Measurements from ENCODE around the gene PCA3. TPM values are rescaled to one million over a fixed set of nuclear protein-coding genes. Genes with fewer than 3 reads are reported as not detected.
"Not testable (repeated sequence)": the region's sequence is repeated elsewhere in the genome, so short reads cannot be mapped to it uniquely, and the experiment has no call there.

Gene PCA3
- polyA plus RNA-seq, 1 donor: 0.97 TPM

- H3K9me3 ChIP-seq (ENCODE audit: control insufficient read depth, low read depth, low read length): no peaks in the 10 kb centered on the region
- H3K4me3 ChIP-seq (ENCODE audit: low read length): no peak overlapping the region
- no peaks in the 10 kb centered on the region for H3K36me3 ChIP-seq (ENCODE audit: control insufficient read depth, insufficient read depth, low read length)
- no peak for DNase-seq
- H3K4me1 ChIP-seq (ENCODE audit: control insufficient read depth, insufficient read depth, low read length): no peaks in the 10 kb centered on the region
- H3K27ac ChIP-seq (ENCODE audit: low read length): no peak overlapping the region
- no CpG with 5 or more reads among the region's 6 CpGs for WGBS (ENCODE audit: insufficient coverage, low lambda C conversion rate)
- H3K27me3 ChIP-seq (ENCODE audit: control insufficient read depth, insufficient read depth, low read length): no peaks in the 10 kb centered on the region
Observed at GRCh38 chr9:76730801-76731200, 33.4 kb upstream of the PCA3 start.

GRCh38 chr9:76732341-76732958 is 31.8 kb upstream of the PCA3 start:
- no peak overlapping the region for H3K27ac ChIP-seq (ENCODE audit: low read length)
- H3K4me3 ChIP-seq (ENCODE audit: low read length): no peak overlapping the region
- H3K9me3 ChIP-seq (ENCODE audit: control insufficient read depth, low read depth, low read length): no peaks in the 10 kb centered on the region
- no peaks in the 10 kb centered on the region for H3K4me1 ChIP-seq (ENCODE audit: control insufficient read depth, insufficient read depth, low read length)
- WGBS (ENCODE audit: insufficient coverage, low lambda C conversion rate): 80% methylated on average over 1 of the region's 3 CpGs
- DNase-seq: no peak
- H3K36me3 ChIP-seq (ENCODE audit: control insufficient read depth, insufficient read depth, low read length): no peaks in the 10 kb centered on the region
- H3K27me3 ChIP-seq (ENCODE audit: control insufficient read depth, insufficient read depth, low read length): no peaks in the 10 kb centered on the region

- no CpG with 5 or more reads among the region's 1 CpG for WGBS (ENCODE audit: insufficient coverage, low lambda C conversion rate)
- Histone ChIP-seq H3K4me1 (ENCODE audit: control insufficient read depth, insufficient read depth, low read length) (no peaks in the 10 kb centered on the region), H3K27me3 (ENCODE audit: control insufficient read depth, insufficient read depth, low read length) (no peaks in the 10 kb centered on the region), H3K27ac (ENCODE audit: low read length) (no peak overlapping the region), H3K4me3 (ENCODE audit: low read length) (no peak overlapping the region), H3K9me3 (ENCODE audit: control insufficient read depth, low read depth, low read length) (no peaks in the 10 kb centered on the region), H3K36me3 (ENCODE audit: control insufficient read depth, insufficient read depth, low read length) (no peaks in the 10 kb centered on the region)
- no peak for DNase-seq
Observed at GRCh38 chr9:76733096-76733495, 31.1 kb upstream of the PCA3 start.

- Histone ChIP-seq H3K4me1 (ENCODE audit: control insufficient read depth, insufficient read depth, low read length) (no peaks in the 10 kb centered on the region), H3K9me3 (ENCODE audit: control insufficient read depth, low read depth, low read length) (no peaks in the 10 kb centered on the region), H3K27ac (ENCODE audit: low read length) (no peak overlapping the region), H3K4me3 (ENCODE audit: low read length) (no peak overlapping the region), H3K27me3 (ENCODE audit: control insufficient read depth, insufficient read depth, low read length) (no peaks in the 10 kb centered on the region), H3K36me3 (ENCODE audit: control insufficient read depth, insufficient read depth, low read length) (no peaks in the 10 kb centered on the region)
- no CpG with 5 or more reads among the region's 3 CpGs for WGBS (ENCODE audit: insufficient coverage, low lambda C conversion rate)
- no peak for DNase-seq
Observed at GRCh38 chr9:76734716-76735115, 29.5 kb upstream of the PCA3 start.

GRCh38 chr9:76737154-76737902 is 26.9 kb upstream of the PCA3 start:
- WGBS (ENCODE audit: insufficient coverage, low lambda C conversion rate): no CpG with 5 or more reads among the region's 3 CpGs
- Histone ChIP-seq H3K4me1 (ENCODE audit: control insufficient read depth, insufficient read depth, low read length) (no peaks in the 10 kb centered on the region), H3K4me3 (ENCODE audit: low read length) (no peak overlapping the region), H3K36me3 (ENCODE audit: control insufficient read depth, insufficient read depth, low read length) (no peaks in the 10 kb centered on the region), H3K9me3 (ENCODE audit: control insufficient read depth, low read depth, low read length) (no peaks in the 10 kb centered on the region), H3K27ac (ENCODE audit: low read length) (no peak overlapping the region), H3K27me3 (ENCODE audit: control insufficient read depth, insufficient read depth, low read length) (no peaks in the 10 kb centered on the region)
- DNase-seq: no peak

GRCh38 chr9:76738402-76738801 is 25.8 kb upstream of the PCA3 start:
- no peak for DNase-seq
- 100% methylated on average over 1 of the region's 5 CpGs for WGBS (ENCODE audit: insufficient coverage, low lambda C conversion rate)
- no peaks in the 10 kb centered on the region for H3K36me3 ChIP-seq (ENCODE audit: control insufficient read depth, insufficient read depth, low read length)

GRCh38 chr9:76741524-76741923 is 22.7 kb upstream of the PCA3 start:
- DNase-seq: no peak
- no CpG with 5 or more reads among the region's 5 CpGs for WGBS (ENCODE audit: insufficient coverage, low lambda C conversion rate)
- no peaks in the 10 kb centered on the region for H3K36me3 ChIP-seq (ENCODE audit: control insufficient read depth, insufficient read depth, low read length)

More at GRCh38 chr9:76738402-76738801, 25.8 kb upstream of the PCA3 start:
- no peaks in the 10 kb centered on the region for H3K4me1 ChIP-seq (ENCODE audit: control insufficient read depth, insufficient read depth, low read length)
- H3K27ac ChIP-seq (ENCODE audit: low read length): no peak overlapping the region
- H3K4me3 ChIP-seq (ENCODE audit: low read length): no peak overlapping the region
- no peaks in the 10 kb centered on the region for H3K27me3 ChIP-seq (ENCODE audit: control insufficient read depth, insufficient read depth, low read length)
- no peaks in the 10 kb centered on the region for H3K9me3 ChIP-seq (ENCODE audit: control insufficient read depth, low read depth, low read length)

GRCh38 chr9:76742890-76743289 is 21.3 kb upstream of the PCA3 start:
- not testable (repeated sequence) for H3K36me3 ChIP-seq (ENCODE audit: control insufficient read depth, insufficient read depth, low read length); H3K9me3 ChIP-seq (ENCODE audit: control insufficient read depth, low read depth, low read length); H3K27me3 ChIP-seq (ENCODE audit: control insufficient read depth, insufficient read depth, low read length); H3K4me1 ChIP-seq (ENCODE audit: control insufficient read depth, insufficient read depth, low read length); H3K27ac ChIP-seq (ENCODE audit: low read length); DNase-seq; H3K4me3 ChIP-seq (ENCODE audit: low read length)
- WGBS (ENCODE audit: insufficient coverage, low lambda C conversion rate): no CpG with 5 or more reads among the region's 4 CpGs

More at GRCh38 chr9:76741524-76741923, 22.7 kb upstream of the PCA3 start:
- H3K27me3 ChIP-seq (ENCODE audit: control insufficient read depth, insufficient read depth, low read length): no peaks in the 10 kb centered on the region
- H3K27ac ChIP-seq (ENCODE audit: low read length): no peak overlapping the region
- no peaks in the 10 kb centered on the region for H3K9me3 ChIP-seq (ENCODE audit: control insufficient read depth, low read depth, low read length)
- no peak overlapping the region for H3K4me3 ChIP-seq (ENCODE audit: low read length)
- H3K4me1 ChIP-seq (ENCODE audit: control insufficient read depth, insufficient read depth, low read length): no peaks in the 10 kb centered on the region

GRCh38 chr9:76743931-76744330 is 20.3 kb upstream of the PCA3 start:
- no peaks in the 10 kb centered on the region for H3K4me1 ChIP-seq (ENCODE audit: control insufficient read depth, insufficient read depth, low read length)
- WGBS (ENCODE audit: insufficient coverage, low lambda C conversion rate): no CpG with 5 or more reads among the region's 3 CpGs
- no peak overlapping the region for H3K4me3 ChIP-seq (ENCODE audit: low read length)
- H3K36me3 ChIP-seq (ENCODE audit: control insufficient read depth, insufficient read depth, low read length): no peaks in the 10 kb centered on the region
- DNase-seq: no peak
- H3K27ac ChIP-seq (ENCODE audit: low read length): no peak overlapping the region
- H3K27me3 ChIP-seq (ENCODE audit: control insufficient read depth, insufficient read depth, low read length): no peaks in the 10 kb centered on the region
- no peaks in the 10 kb centered on the region for H3K9me3 ChIP-seq (ENCODE audit: control insufficient read depth, low read depth, low read length)

GRCh38 chr9:76744336-76744735 is 19.9 kb upstream of the PCA3 start:
- Histone ChIP-seq H3K27ac (ENCODE audit: low read length) (no peak overlapping the region), H3K36me3 (ENCODE audit: control insufficient read depth, insufficient read depth, low read length) (no peaks in the 10 kb centered on the region), H3K9me3 (ENCODE audit: control insufficient read depth, low read depth, low read length) (no peaks in the 10 kb centered on the region), H3K4me3 (ENCODE audit: low read length) (no peak overlapping the region), H3K4me1 (ENCODE audit: control insufficient read depth, insufficient read depth, low read length) (no peaks in the 10 kb centered on the region), H3K27me3 (ENCODE audit: control insufficient read depth, insufficient read depth, low read length) (no peaks in the 10 kb centered on the region)
- DNase-seq: no peak
- no CpG with 5 or more reads among the region's 3 CpGs for WGBS (ENCODE audit: insufficient coverage, low lambda C conversion rate)

GRCh38 chr9:76751001-76751400 is 13.2 kb upstream of the PCA3 start:
- DNase-seq: no peak
- Histone ChIP-seq H3K27me3 (ENCODE audit: control insufficient read depth, insufficient read depth, low read length) (no peaks in the 10 kb centered on the region), H3K4me1 (ENCODE audit: control insufficient read depth, insufficient read depth, low read length) (no peaks in the 10 kb centered on the region), H3K9me3 (ENCODE audit: control insufficient read depth, low read depth, low read length) (no peaks in the 10 kb centered on the region), H3K4me3 (ENCODE audit: low read length) (no peak overlapping the region), H3K36me3 (ENCODE audit: control insufficient read depth, insufficient read depth, low read length) (no peaks in the 10 kb centered on the region), H3K27ac (ENCODE audit: low read length) (no peak overlapping the region)
- WGBS (ENCODE audit: insufficient coverage, low lambda C conversion rate): no CpG with 5 or more reads among the region's 3 CpGs
